HG03139 (cell line): ENCODE data around the gene M6PR.
"Not testable (repeated sequence)": the region's sequence is repeated elsewhere in the genome, so short reads cannot be mapped to it uniquely, and the experiment has no call there.

Experiments used
- ATAC-seq: cut with Tn5 transposase; IDR thresholded peaks from one replicate; pipeline ENCODE4 v1.9.1; 2021; ENCODE audit not compliant: unreplicated experiment

M6PR gene

DNA sequence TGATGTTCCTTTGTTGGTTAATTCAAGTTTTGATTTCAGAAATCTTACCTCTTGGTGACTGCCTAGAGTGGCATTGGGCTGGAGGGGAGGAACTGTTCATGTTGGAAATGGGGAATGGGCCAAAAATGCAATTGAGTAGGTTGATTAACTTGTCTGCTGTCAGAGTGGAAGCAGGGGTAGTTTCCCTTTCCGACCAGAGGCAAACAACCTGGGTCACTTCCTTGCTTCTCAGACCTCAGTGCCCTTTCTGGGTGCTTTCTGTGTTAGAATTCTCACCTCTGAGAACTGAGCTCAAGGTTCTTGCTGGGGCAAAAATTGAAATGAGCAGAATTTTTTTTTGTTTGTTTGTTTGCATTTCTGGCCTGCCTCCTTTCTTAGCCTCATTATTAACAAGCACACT is 2.3 kb upstream of the M6PR start:
- ATAC-seq = no peak

DNA sequence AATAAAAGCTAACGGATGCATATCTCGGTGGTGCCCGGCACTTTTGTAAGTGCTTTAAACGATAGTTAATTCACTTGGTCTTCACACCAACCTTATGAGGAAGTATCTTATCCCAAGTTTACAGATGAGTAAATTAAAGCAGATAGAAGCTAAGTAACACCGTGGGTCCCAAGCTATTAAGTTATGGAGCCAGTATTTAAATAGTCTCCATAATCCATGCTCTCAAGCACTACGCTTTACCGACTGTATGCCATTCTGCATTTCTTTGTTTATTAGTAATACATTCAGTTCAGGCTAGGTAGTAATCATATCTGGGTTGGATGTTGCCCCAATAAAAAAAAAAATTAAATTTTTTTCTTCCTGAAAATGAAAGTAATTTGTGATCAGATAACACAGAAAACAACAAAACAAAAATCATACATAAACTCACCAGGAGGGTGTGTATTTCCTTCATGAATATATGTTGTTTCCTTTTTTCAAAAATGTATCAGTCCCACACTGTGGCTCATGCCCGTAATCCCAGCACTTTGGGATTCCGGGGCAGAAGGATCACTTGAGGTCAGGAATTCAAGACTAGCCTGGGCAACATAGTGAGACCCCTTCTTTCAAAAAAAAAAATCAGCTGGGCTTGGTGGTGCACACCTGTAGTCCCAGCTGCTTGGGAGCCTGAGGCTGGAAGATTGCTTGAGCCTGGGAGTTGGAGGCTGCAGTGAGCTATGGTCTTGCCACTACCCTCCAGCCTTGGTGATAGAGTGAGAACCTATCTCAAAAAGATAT is 1.4 kb upstream of the M6PR start:
- ATAC-seq = no peak

DNA sequence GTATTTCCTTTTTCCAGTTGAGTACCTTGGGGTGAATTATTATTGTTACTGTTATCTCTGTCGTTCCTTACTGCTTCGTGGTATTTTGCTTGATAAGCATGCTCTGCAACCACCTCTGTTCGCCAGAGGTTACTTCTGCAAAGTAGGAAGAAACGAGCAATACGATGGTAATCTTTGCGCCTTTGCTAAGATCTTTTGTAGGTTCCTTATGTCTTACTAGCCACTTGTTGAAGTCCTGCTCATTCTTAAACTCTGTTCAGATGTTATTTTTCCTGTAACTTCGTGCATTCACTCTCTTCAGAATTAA is 729 bp upstream of the M6PR start:
- ATAC-seq = peak; percentile 9

GRCh38 chr12:8948701-8949341 is 624 bp downstream of the M6PR start:
- no peak for ATAC-seq

DNA sequence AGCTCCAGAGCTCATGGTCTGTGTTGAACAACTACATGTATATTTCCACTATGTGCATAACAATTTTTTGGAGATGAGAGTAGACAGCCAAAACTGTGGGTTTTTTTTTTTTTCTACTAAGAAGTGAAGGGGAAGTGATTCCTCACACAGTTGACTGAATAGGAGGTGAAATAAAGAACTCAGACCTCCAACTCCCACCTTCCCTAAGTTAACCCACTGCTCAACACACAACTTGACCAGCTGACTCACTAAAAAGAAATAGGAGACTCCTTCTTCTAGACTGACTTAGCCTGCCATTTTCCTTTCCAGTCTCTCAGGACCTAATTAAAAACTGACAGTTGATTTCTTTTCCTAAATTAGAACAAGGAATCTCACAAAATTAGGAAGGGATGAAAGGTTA is 1.7 kb downstream of the M6PR start:
- ATAC-seq = no peak

DNA sequence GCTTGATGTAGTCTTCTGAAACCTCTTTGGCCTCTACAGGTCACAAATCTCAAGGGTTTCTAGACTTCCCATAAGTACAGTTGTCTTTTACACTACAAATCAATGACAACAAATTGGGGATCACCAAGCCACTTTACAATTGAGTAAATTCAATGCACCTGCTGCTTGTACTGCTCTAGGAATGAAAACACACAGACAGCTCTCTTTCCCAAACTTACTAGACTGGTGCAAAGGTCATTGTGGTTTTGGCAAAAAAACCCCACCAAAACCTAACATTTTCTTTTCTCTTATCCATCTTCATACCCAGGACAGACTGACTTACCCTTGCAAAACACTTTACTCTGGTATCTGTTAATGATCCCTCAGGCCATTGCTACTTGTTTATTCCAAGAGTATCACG is 2.7 kb downstream of the M6PR start:
- no peak for ATAC-seq

- no peak for ATAC-seq
Measured at GRCh38 chr12:8943565-8944186, 5.8 kb downstream of the M6PR start.

GRCh38 chr12:8941691-8942478 is 7.6 kb downstream of the M6PR start:
- ATAC-seq = no peak

- not testable (repeated sequence) for ATAC-seq
Measured at GRCh38 chr12:8937842-8938442, 11.5 kb downstream of the M6PR start.

DNA sequence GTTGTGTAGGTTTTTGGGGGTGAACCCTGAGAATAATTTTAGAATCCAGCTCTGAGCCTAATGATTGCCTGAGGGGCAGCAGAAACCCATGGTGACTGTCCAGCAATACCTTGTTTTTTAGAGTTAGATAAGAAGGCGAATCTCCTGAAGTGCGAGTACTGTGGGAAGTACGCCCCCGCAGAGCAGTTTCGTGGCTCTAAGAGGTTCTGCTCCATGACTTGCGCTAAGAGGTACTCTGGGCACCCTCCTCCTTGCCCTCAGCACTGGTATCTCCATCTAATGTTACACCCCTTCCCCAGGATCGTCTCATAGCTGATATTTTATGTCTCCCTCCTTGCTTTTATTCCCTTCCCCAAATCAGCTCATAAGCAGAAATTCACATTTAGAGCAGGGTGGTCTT is 12.7 kb downstream of the M6PR start:
- ATAC-seq = no peak

DNA sequence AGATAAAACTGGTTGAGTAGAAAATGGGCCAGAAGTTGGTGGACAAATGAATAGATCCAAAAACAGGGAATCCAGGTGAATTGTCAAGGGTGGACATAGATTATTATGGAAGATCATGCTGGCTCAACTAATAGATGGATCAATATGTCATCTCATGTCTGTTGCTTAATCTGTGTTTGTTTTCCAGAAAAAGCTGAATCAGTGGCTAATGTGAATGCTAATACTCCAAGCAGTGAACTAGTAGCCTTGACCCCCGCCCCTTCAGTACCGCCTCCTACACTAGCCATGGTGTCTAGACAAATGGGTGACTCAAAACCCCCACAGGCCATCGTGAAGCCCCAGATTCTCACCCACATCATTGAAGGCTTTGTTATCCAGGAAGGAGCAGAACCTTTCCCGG is 15.4 kb downstream of the M6PR start:
- ATAC-seq = not testable (repeated sequence)

DNA sequence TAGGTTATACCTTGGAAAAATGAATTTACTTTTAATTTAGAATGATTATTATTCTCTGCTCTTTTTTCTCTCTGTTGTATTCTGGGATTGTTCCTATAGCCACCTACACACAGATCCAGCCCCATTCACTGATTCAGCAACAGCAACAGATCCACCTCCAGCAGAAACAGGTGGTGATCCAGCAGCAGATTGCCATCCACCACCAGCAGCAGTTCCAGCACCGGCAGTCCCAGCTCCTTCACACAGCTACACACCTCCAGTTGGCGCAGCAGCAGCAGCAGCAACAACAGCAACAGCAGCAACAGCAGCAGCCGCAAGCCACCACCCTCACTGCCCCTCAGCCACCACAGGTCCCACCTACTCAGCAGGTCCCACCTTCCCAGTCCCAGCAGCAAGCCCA is 17.0 kb downstream of the M6PR start:
- ATAC-seq = not testable (repeated sequence)

- ATAC-seq = not testable (repeated sequence)
Measured at GRCh38 chr12:8930655-8931323, 18.7 kb downstream of the M6PR start.

DNA sequence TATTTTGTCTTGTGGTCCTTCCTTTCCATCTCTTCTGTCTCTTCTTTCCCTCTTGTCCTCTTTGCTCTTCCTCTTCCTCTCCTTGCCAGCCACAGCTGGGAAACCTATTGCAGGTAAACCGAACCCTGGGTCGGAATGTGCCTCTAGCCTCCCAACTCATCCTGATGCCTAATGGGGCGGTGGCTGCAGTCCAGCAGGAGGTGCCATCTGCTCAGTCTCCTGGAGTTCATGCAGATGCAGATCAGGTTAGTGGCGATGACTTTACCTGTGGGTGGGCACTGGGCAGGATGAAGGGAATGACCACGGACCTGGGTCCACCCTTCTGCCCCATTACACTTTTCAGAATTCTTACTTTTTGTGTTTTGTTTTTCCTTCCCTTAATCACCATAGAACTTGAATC is 26.9 kb downstream of the M6PR start:
- ATAC-seq = no peak

- ATAC-seq = not testable (repeated sequence)
Measured at GRCh38 chr12:8919643-8920042, 29.8 kb downstream of the M6PR start.

- no peak for ATAC-seq
Measured at GRCh38 chr12:8917751-8918150, 31.7 kb downstream of the M6PR start.

DNA sequence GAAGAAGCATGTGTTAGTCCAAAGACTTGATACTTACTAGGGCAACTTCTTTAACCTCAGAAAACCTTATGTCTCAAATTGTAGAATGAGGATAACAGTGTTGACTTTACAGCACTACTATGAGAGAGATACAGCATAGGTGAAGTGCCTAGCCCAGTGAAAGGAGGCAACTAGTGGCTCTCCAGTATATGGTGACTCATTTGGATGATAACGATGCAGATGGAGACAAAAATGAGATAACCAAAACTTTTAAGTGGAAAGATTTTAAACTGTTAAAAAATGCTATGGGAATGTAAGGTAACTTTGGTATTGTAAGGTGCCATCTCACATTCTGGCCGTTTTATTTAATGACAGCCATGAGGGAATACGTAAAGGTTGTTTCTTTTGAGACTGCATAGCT is 32.4 kb downstream of the M6PR start:
- no peak for ATAC-seq

GRCh38 chr12:8916154-8916553 is 33.3 kb downstream of the M6PR start:
- ATAC-seq = no peak

DNA sequence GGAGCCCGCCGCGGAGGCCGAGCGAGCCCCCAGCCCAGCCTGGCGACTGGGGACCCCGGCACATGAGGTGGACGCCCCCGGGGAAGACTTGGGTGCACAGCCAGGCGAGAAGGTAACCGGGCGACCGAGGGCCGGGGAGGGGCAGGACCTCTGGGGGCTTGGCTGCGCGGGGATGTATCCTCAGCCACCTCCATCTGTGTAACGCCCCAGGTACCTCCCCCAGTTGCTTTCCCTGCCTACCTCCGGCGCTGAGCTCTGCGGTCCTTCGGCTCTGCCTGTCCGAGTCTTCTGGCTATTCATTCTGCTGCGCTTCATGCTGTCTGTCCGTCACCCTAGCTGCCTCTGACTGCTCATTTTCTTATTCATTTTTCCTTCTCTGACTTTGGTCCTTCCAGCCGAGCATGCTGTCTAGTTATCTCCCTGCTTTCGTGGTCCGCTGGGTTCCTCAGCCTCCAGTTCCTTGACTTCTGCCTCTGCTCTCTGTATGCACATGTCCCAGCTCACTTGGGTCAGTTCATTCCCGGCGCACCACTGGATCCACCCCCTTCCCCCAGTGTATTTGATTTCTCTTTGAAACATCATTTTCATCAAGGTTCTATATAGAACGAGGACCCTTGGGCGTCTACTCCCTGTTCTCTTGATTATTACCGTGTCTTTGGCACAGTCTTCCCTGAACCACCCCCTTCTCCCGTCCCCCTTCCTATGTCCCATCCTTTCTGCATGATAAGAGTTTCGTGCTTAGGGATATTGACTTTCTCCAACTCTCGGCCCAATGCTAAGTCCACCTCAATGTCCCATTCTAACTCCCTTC is 34.5 kb downstream of the M6PR start:
- ATAC-seq = peak; percentile 78
